ENCODE measurements around the gene TFF1. TPM values are rescaled to one million over a fixed set of nuclear protein-coding genes. Genes with fewer than 3 reads are reported as not detected.

TFF1 gene
- total RNA-seq, 4 donors from 2014 or later: not detected

GRCh38 chr21:42377951-42378340, 11.6 kb upstream of the TFF1 start:
- no peaks in the 10 kb centered on the region for H3K27me3 ChIP-seq
- no peaks in the 10 kb centered on the region for H3K36me3 ChIP-seq
- H3K27ac ChIP-seq: no peak overlapping the region
- intact Hi-C loops (cut with DNase I): no loop called here
- peaks cover 19 to 30% of the 10 kb centered on the region in 2 donors for H3K4me1 ChIP-seq
- WGBS, 2 donors: 93 to 97% methylated on average over 2 to 5 of the region's 5 CpGs
- no peaks in the 10 kb centered on the region for H3K9me3 ChIP-seq
- TF ChIP-seq, protein P1, sequence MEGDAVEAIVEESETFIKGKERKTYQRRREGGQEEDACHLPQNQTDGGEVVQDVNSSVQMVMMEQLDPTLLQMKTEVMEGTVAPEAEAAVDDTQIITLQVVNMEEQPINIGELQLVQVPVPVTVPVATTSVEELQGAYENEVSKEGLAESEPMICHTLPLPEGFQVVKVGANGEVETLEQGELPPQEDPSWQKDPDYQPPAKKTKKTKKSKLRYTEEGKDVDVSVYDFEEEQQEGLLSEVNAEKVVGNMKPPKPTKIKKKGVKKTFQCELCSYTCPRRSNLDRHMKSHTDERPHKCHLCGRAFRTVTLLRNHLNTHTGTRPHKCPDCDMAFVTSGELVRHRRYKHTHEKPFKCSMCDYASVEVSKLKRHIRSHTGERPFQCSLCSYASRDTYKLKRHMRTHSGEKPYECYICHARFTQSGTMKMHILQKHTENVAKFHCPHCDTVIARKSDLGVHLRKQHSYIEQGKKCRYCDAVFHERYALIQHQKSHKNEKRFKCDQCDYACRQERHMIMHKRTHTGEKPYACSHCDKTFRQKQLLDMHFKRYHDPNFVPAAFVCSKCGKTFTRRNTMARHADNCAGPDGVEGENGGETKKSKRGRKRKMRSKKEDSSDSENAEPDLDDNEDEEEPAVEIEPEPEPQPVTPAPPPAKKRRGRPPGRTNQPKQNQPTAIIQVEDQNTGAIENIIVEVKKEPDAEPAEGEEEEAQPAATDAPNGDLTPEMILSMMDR (IDR thresholded peaks at IDR 0.05): no peak
- TF ChIP-seq POLR2A (IDR thresholded peaks at IDR 0.05): no peak
- DNase-seq: no peak
- no peak overlapping the region for H3K4me3 ChIP-seq (replicated peaks in 1 of 3)

- Histone ChIP-seq H3K4me1 (peaks cover 19 to 30% of the 10 kb centered on the region in 2 donors), H3K27me3 (no peaks in the 10 kb centered on the region), H3K4me3 (replicated peaks in 1 of 3) (no peak overlapping the region), H3K9me3 (no peaks in the 10 kb centered on the region), H3K36me3 (no peaks in the 10 kb centered on the region), H3K27ac (no peak overlapping the region)
- intact Hi-C loops (cut with DNase I): no loop called here
- TF ChIP-seq POLR2A (IDR thresholded peaks at IDR 0.05): no peak
- TF ChIP-seq, protein P1 (IDR thresholded peaks at IDR 0.05): no peak
- 82 to 91% methylated on average over 23 to 24 of the region's 24 CpGs for WGBS, 2 donors
- no peak for DNase-seq
Measured at GRCh38 chr21:42377211-42377950, 11.0 kb upstream of the TFF1 start.

DNA sequence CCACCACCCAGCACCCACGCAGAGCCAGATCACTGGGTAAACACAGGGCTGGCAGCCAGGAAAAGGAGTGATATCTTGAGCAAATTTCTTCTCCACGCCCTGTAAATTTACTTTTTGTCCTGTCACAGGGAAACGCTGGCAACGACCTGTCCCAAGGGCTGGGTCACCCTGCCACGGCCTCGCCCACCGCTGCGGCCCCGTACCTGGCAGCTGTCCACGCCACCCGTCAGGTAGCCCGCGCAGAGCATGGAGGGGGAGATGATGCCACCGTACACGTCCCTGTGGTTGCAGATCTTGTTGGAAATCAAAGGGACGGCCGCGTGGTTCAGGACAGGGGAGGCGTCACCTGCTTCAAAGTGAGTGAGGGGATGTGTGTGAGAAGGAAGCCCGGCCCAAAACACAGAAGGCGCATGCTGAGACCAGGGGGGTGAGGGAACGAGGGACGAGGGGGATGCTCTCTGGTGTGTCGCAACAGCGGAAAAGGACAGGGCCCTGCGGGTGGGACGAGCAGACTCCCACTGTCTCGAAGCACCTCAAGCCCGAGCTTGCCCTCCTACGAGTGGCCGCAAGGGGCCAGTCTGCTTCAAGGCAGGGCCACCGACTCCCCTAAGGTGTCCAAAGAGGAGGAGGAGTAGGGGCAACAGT, 10.1 kb upstream of the TFF1 start:
- 57 to 89% methylated on average over 31 to 32 of the region's 32 CpGs for WGBS, 2 donors
- Histone ChIP-seq H3K27me3 (no peaks in the 10 kb centered on the region), H3K4me3 (replicated peaks in 1 of 3) (peak overlapping the region in 1 of 3 donors; percentile 8), H3K27ac (peak overlapping the region in 2 of 3 donors; percentile 49 to 54), H3K36me3 (no peaks in the 10 kb centered on the region), H3K4me1 (peaks cover 19 to 30% of the 10 kb centered on the region in 2 donors), H3K9me3 (no peaks in the 10 kb centered on the region)
- TF ChIP-seq, protein P1 (IDR thresholded peaks at IDR 0.05): no peak
- no peak for TF ChIP-seq POLR2A (IDR thresholded peaks at IDR 0.05)
- peak in 1 of 2 donors; percentile 66 for DNase-seq
- intact Hi-C loops (cut with DNase I): no loop called here

DNA sequence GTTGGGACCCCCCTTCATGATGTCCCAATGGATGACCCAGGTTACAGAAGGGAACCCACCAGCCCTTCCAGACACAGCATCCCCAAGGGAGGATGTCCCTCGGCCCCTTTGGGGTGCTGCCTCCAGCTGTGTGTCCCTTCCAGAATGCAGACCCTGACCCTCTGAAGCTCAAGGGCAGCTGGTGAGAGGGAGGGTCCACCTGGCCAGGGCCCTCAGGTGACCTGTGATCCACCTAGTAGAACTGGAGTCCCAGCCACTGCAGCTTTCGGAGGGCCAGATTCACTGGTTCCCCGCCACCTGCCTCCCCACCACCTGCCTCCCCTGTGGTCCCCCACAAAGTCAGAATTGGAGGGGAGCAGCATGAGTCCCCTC, 9.6 kb upstream of the TFF1 start:
- peak overlapping the region in 2 of 3 donors; percentile 49 to 54 for H3K27ac ChIP-seq
- H3K27me3 ChIP-seq: no peaks in the 10 kb centered on the region
- TF ChIP-seq POLR2A (IDR thresholded peaks at IDR 0.05): no peak
- TF ChIP-seq, protein P1 (IDR thresholded peaks at IDR 0.05): no peak
- intact Hi-C loops (cut with DNase I): no loop called here
- no peak for DNase-seq
- 67 to 83% methylated on average over 1 to 3 of the region's 3 CpGs for WGBS, 2 donors
- peaks cover 16 to 25% of the 10 kb centered on the region in 2 donors for H3K4me1 ChIP-seq
- H3K36me3 ChIP-seq: no peaks in the 10 kb centered on the region
- no peaks in the 10 kb centered on the region for H3K9me3 ChIP-seq
- H3K4me3 ChIP-seq (replicated peaks in 1 of 3): no peak overlapping the region

GRCh38 chr21:42375506-42375905, 9.2 kb upstream of the TFF1 start:
- intact Hi-C loops (cut with DNase I): no loop called here
- peaks cover 14 to 24% of the 10 kb centered on the region in 2 donors for H3K4me1 ChIP-seq
- peak overlapping the region in 1 of 3 donors; percentile 54 for H3K27ac ChIP-seq
- H3K27me3 ChIP-seq: no peaks in the 10 kb centered on the region
- DNase-seq: no peak
- no peak for TF ChIP-seq POLR2A (IDR thresholded peaks at IDR 0.05)
- TF ChIP-seq, protein P1 (IDR thresholded peaks at IDR 0.05): no peak
- WGBS, 2 donors: 74 to 100% methylated on average over 2 to 11 of the region's 11 CpGs
- no peaks in the 10 kb centered on the region for H3K9me3 ChIP-seq
- H3K36me3 ChIP-seq: no peaks in the 10 kb centered on the region
- H3K4me3 ChIP-seq (replicated peaks in 1 of 3): no peak overlapping the region

Data from thyroid gland (tissue), 4 donors.